Immature natural killer cell (primary cell): Measurements from ENCODE around the gene TFF2. TPM values are rescaled to one million over a fixed set of nuclear protein-coding genes. Genes with fewer than 3 reads are reported as not detected.

Experiments used
- DNase-seq, 3 donors: peaks; one replicate each; pipeline ENCODE4 v3.0.0; 2022; ENCODE audit warnings: mixed read lengths in 1 of 3
- H3K27ac Mint-ChIP-seq, 6 donors: one replicate each; pipeline ENCODE4 v1.8.0; 2020; ENCODE audit warnings: mixed read lengths in 6 of 6, mild to moderate bottlenecking in 5 of 6, inconsistent platforms in 4 of 6, moderate library complexity in 3 of 6
- H3K27me3 Mint-ChIP-seq, 3 donors: one replicate each; pipeline ENCODE4 v1.8.0; 2020 to 2021; ENCODE audit warnings: low read depth in 3 of 3, mild to moderate bottlenecking in 3 of 3, mixed read lengths in 3 of 3, moderate library complexity in 3 of 3, inconsistent platforms in 1 of 3
- H3K36me3 Mint-ChIP-seq, 3 donors: one replicate each; pipeline ENCODE4 v1.8.0; 2020; ENCODE audit warnings: mixed read lengths in 3 of 3, inconsistent platforms in 2 of 3, mild to moderate bottlenecking in 2 of 3
- H3K4me1 Mint-ChIP-seq, 2 donors: one replicate each; pipeline ENCODE4 v1.8.0; 2020; ENCODE audit warnings: inconsistent platforms in 2 of 2, mild to moderate bottlenecking in 2 of 2, mixed read lengths in 2 of 2, moderate library complexity in 1 of 2
- H3K4me3 Mint-ChIP-seq, 5 donors: one replicate each; pipeline ENCODE4 v1.8.0; 2020; ENCODE audit warnings: mild to moderate bottlenecking in 5 of 5, mixed read lengths in 5 of 5, inconsistent platforms in 3 of 5, moderate library complexity in 3 of 5
- H3K9me3 Mint-ChIP-seq, 6 donors: one replicate each; pipeline ENCODE4 v1.8.0; 2020; ENCODE audit warnings: mild to moderate bottlenecking in 6 of 6, mixed read lengths in 6 of 6, inconsistent platforms in 4 of 6, moderate library complexity in 3 of 6
- polyA plus RNA-seq, 3 donors: library from polyadenylated mRNA; unstranded; fragments of 300-500 nt; fragmentation: Illumina TruSeq; gene quantifications; one replicate each; pipeline ENCODE4 v1.2.3, GENCODE V29; 2021

TFF2 gene
- polyA plus RNA-seq, 3 donors from 2014 or later = not detected

DNA sequence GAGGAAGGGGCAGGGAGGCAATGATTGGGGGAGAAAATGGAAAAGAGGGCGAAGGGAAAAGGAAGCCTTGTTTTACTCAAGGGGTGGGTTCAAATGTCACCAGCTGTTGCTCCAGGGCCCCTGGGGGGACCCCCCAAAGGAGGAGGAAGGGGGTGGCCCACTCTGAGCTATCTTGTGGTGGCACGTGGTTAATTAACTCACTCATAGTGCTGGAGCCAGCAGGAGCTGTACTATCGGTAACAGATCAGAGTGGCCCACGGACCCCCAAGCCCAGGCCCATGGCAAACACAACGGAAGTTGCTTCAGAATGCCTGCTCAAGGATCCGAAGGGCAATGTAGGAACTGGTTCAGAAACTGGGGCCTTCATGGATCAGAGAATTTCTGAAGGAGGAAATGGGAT lies 7.2 kb downstream of the TFF2 start:
- no peak overlapping the region for H3K4me3 Mint-ChIP-seq
- H3K36me3 Mint-ChIP-seq = no peaks in the 10 kb centered on the region
- no peak for DNase-seq
- H3K27me3 Mint-ChIP-seq = peaks cover 0 to 6% (median 5%) of the 10 kb centered on the region in 3 donors
- no peaks in the 10 kb centered on the region for H3K9me3 Mint-ChIP-seq
- H3K27ac Mint-ChIP-seq = no peak overlapping the region
- no peaks in the 10 kb centered on the region for H3K4me1 Mint-ChIP-seq

GRCh38 chr21:42343101-42343500 lies 7.7 kb downstream of the TFF2 start:
- H3K27ac Mint-ChIP-seq = no peak overlapping the region
- peaks cover 0 to under 1% of the 10 kb centered on the region in 2 donors for H3K4me1 Mint-ChIP-seq
- H3K36me3 Mint-ChIP-seq = no peaks in the 10 kb centered on the region
- H3K4me3 Mint-ChIP-seq = no peak overlapping the region
- no peak for DNase-seq
- H3K9me3 Mint-ChIP-seq = no peaks in the 10 kb centered on the region
- H3K27me3 Mint-ChIP-seq = peaks cover 0 to 6% (median 4%) of the 10 kb centered on the region in 3 donors

DNA sequence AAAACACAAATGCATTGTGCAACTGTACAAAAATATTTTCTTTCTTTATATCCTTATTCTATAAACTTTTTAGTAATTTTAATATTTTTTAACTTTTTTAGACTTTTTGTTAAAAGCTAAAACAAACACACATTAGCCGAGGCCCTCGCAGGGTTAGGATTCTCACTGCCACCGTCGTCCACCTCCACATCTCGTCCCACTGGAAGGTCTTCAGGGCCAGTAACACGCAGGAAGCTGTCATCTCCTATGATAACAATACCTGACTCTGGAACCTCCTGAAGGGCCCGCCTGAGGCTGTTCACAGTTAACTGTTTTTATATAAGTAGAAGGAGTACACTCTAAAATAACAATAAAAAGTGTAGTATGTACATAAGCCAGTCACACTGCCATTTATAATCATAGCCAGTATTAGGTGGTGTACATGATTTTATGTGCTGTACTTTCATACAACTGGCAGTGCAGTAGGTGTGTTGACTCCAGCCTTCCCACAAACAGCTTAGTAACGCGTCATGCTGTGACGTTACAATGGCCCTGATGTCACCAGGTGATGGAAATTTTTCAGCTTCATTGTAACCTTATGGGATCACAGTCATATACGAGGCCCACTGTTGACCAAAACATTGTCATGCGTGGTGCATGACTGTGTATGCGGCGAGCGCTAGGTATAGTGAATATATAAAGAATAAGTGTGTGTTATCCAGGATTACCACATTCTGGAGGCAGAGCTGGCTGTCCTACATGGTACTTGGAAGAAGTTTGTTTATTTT lies 8.8 kb downstream of the TFF2 start:
- Mint-ChIP-seq H3K27ac (no peak overlapping the region), H3K9me3 (no peaks in the 10 kb centered on the region), H3K4me3 (no peak overlapping the region), H3K27me3 (peaks cover 4 to 12% (median 4%) of the 10 kb centered on the region in 3 donors), H3K4me1 (peaks cover 4 to 7% of the 10 kb centered on the region in 2 donors), H3K36me3 (no peaks in the 10 kb centered on the region)
- DNase-seq = no peak

DNA sequence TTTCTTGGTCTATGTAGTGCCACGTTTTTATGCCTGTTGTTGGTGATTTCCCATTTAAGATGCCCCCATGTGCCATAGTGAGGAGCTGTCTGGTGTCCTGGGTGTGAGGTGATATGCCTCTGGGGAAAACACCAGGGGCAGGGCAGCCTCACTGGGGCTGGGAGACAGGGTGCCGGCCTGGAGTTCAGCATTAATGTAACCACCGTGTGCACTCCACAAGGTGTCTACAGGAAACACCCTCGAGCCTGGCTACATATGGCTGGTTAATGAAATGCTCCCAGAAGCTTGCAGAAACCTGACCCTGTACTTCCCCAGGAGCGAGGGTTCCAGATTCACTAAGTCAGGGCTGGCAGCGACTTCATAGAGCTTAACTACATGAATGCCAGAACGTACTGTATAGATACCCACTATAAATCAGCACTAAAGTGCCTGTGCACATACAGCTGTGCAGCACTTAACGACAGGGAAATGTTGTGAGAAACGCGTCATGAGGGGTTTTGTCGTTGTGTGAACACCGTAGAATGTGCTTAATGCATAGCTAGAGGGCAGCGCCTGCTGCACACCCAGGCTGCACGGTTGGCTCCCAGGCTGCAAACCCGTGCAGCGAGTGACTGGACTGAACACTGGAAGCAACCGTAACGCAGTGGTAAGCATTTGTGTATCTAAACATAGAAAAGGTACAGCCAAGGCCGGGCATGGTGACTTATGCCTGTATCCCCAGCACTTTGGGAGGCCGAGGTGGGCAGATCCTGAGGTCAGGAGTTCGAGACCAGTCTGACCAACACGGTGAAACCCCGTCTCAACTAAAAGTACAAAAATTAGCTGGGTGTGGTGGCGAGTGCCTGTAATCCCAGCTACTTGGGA lies 10.4 kb downstream of the TFF2 start:
- Mint-ChIP-seq H3K27ac (no peak overlapping the region), H3K4me1 (peaks cover 4 to 7% of the 10 kb centered on the region in 2 donors), H3K36me3 (no peaks in the 10 kb centered on the region), H3K9me3 (no peaks in the 10 kb centered on the region), H3K27me3 (peaks cover 4 to 12% (median 6%) of the 10 kb centered on the region in 3 donors), H3K4me3 (no peak overlapping the region)
- no peak for DNase-seq

DNA sequence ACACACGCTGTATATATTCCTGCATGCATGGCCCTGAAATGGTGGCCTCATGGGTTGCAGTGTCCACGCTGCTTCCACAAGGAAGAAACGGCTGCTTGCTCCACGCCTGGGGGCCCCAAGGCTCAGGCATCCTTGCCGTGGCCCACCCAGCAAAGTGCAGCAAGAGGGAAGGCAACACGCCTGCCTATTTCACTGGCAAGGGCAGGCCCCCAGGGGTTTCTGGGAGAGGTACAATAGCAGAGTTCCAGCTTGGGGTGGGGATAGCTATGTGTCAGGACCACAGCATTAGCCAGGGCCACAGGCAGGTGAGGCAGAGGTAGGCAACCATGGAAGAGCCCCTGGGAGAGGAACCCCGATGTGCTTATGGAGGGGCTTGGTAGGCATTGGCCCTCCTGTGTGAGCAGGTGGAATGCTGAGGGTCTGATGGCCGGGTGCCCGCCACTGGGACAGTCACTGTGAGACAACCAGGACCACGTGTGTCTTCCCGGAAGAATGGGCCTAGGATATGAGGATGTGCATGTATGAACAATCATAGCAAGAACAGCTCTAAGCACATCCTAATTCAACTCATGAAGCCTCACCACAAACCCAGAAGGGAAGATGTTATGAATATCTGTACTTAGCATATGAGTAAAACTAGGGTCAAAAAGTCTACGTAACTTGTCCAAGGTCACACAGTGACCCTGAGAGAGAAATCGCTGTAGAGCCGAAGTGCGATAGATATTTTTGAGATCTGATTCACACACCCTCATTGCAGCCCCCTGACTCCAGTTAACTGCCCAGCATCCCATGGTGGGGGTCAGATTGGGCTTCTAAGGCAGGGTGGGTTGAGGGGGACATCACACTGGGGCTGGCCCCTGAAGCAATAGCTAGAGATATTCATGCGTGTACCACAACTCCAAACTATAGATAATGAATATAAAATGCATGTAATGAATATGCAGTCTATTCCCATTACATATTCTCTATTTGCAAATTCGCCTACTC lies 11.8 kb downstream of the TFF2 start:
- DNase-seq = no peak
- Mint-ChIP-seq H3K4me3 (no peak overlapping the region), H3K9me3 (no peaks in the 10 kb centered on the region), H3K27me3 (peaks cover 4 to 10% (median 6%) of the 10 kb centered on the region in 3 donors), H3K27ac (no peak overlapping the region), H3K36me3 (no peaks in the 10 kb centered on the region), H3K4me1 (peaks cover 4 to 7% of the 10 kb centered on the region in 2 donors)

GRCh38 chr21:42337830-42338728 lies 12.7 kb downstream of the TFF2 start:
- Mint-ChIP-seq H3K4me3 (peak overlapping the region in 1 of 5 donors; percentile 27), H3K36me3 (no peaks in the 10 kb centered on the region), H3K4me1 (peaks cover 4 to 7% of the 10 kb centered on the region in 2 donors), H3K9me3 (no peaks in the 10 kb centered on the region), H3K27me3 (peaks cover 6 to 9% (median 6%) of the 10 kb centered on the region in 3 donors), H3K27ac (no peak overlapping the region)
- DNase-seq = peak; percentile 52 to 67 (median 57)

- no peak overlapping the region for H3K27ac Mint-ChIP-seq
- no peak overlapping the region for H3K4me3 Mint-ChIP-seq
- peaks cover 0 to 4% (median under 1%) of the 10 kb centered on the region in 6 donors for H3K9me3 Mint-ChIP-seq
- peaks cover 4 to 7% of the 10 kb centered on the region in 2 donors for H3K4me1 Mint-ChIP-seq
- H3K27me3 Mint-ChIP-seq = peaks cover 6 to 9% (median 7%) of the 10 kb centered on the region in 3 donors
- H3K36me3 Mint-ChIP-seq = peaks cover 0 to 4% (median under 1%) of the 10 kb centered on the region in 3 donors
- DNase-seq = no peak
Measured at GRCh38 chr21:42337276-42337675, 13.5 kb downstream of the TFF2 start.

DNA sequence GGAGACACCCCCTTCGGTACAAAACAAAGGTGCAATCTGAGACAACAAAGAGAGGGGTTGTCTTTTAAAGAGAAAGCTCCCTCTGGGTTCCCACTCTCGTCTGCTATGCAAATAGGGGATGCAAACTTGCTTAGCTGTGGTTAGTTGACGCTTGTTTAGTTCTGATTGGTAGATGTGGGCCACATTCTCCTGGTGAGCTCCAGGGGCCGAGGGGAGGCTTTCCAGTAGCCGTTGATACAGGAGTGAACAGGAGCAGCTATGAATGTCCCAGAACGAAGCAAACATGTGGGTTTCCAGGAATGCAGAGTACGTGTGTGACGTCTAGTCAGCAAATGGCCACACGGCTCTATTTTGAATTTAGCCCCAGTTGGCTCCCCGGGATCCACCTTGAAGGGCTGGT lies 14.7 kb downstream of the TFF2 start:
- H3K36me3 Mint-ChIP-seq = peaks cover 4 to 7% (median 7%) of the 10 kb centered on the region in 3 donors
- peaks cover 4 to 7% of the 10 kb centered on the region in 2 donors for H3K4me1 Mint-ChIP-seq
- peaks cover 6 to 10% (median 9%) of the 10 kb centered on the region in 3 donors for H3K27me3 Mint-ChIP-seq
- no peak for DNase-seq
- H3K4me3 Mint-ChIP-seq = no peak overlapping the region
- no peak overlapping the region for H3K27ac Mint-ChIP-seq
- peaks cover 5 to 16% (median 12%) of the 10 kb centered on the region in 6 donors for H3K9me3 Mint-ChIP-seq

GRCh38 chr21:42332557-42333317 lies 18.1 kb downstream of the TFF2 start:
- Mint-ChIP-seq H3K27me3 (peaks cover 5 to 11% (median 8%) of the 10 kb centered on the region in 3 donors), H3K9me3 (peaks cover 5 to 18% (median 13%) of the 10 kb centered on the region in 6 donors), H3K27ac (no peak overlapping the region), H3K4me3 (no peak overlapping the region), H3K4me1 (peaks cover 1 to 3% of the 10 kb centered on the region in 2 donors), H3K36me3 (peaks cover 4 to 7% (median 7%) of the 10 kb centered on the region in 3 donors)
- DNase-seq = no peak

GRCh38 chr21:42331660-42332059 lies 19.1 kb downstream of the TFF2 start:
- H3K4me1 Mint-ChIP-seq = no peaks in the 10 kb centered on the region
- peaks cover 0 to 9% (median 5%) of the 10 kb centered on the region in 3 donors for H3K27me3 Mint-ChIP-seq

DNA sequence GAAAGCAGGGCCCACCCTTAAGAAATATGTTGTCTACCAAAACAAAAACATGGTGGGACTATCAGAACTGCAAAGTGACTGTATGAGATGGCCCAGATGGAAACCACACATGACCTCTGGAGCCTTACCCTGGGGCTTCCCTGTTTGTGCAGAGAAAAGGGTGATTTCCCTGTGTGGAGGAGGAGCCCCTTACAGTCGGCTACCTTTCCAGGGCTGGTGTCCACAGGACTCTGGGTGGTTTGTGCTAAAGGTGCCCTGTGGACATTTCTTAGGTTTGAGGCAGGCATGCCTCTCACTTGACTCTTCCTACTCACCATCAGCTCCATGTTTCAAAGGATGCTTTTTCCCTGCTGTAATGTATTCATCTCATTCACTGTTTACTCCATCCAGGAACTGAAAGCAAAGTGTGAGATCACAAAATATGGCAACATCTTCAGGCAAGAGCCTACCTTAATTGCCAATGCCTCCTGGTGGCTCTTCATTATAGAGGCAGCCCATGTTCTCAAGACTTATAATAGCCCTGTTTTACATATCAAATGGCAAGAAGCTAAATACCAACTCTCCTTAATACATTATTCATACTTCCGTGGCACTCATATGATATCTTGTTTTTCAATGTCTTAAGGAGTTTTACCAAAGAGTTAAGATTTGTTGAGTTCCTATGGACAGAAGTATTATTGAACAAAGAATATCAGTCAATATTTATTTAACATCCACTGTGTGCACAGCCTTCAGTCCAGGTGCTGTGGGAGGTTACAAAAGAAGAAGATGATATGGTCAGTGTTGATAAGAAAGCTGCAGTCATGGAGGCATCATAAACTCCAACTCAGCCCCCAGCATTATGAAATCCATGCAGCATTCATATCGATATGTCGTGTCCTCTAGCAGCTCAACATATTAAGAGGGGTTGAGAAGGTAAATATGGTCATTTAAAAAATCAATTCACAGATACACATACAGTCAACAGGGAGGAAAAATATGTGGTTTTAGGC lies 20.1 kb downstream of the TFF2 start:
- peaks cover 4 to 7% (median 7%) of the 10 kb centered on the region in 3 donors for H3K36me3 Mint-ChIP-seq
- no peaks in the 10 kb centered on the region for H3K4me1 Mint-ChIP-seq
- no peak overlapping the region for H3K27ac Mint-ChIP-seq
- no peak for DNase-seq
- H3K27me3 Mint-ChIP-seq = peaks cover 2 to 9% (median 7%) of the 10 kb centered on the region in 3 donors
- H3K9me3 Mint-ChIP-seq = peaks cover 5 to 18% (median 13%) of the 10 kb centered on the region in 6 donors
- no peak overlapping the region for H3K4me3 Mint-ChIP-seq

More at GRCh38 chr21:42331660-42332059, 19.1 kb downstream of the TFF2 start:
- Mint-ChIP-seq H3K4me3 (no peak overlapping the region), H3K9me3 (peaks cover 5 to 18% (median 13%) of the 10 kb centered on the region in 6 donors), H3K36me3 (peaks cover 4 to 7% (median 7%) of the 10 kb centered on the region in 3 donors), H3K27ac (no peak overlapping the region)
- DNase-seq = no peak
